T-helper 22 cell (primary cell): ENCODE results near the gene CAV1.

ENCODE experiments used
- DNase-seq: peaks from one replicate; pipeline ENCODE4 v3.0.0-alpha.2; 2020; ENCODE audit warnings: low read depth

CAV1 gene

GRCh38 chr7:116530107-116530820 is 5.4 kb downstream of the CAV1 start:
- no peak for DNase-seq

DNA sequence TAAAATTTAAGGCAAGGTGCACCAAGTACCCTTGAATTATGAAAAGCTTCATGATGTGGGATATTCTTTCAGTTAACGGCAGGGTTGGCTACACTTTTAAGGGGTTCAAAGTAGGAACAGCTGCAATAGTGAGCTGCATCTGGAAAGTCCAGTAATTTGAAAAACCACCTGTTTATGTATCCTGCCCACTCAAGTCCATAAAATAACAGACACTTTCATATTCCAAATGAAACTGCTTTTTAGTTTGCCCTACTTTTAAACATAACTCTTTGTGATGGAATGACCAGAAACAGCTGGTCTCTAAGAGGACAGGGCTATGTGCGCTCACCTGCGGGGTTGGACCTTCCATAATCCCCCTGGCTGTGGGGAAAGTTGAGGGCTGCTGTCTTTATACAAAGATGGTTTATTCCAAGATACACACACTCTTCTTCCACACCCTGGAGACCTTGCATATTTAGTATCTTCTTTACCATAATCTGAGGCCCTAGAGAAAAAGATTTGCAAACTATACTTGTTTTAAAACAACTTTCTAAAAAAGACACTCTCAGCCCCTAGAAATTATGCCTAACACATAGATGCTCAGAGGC is 7.4 kb downstream of the CAV1 start:
- DNase-seq = no peak

DNA sequence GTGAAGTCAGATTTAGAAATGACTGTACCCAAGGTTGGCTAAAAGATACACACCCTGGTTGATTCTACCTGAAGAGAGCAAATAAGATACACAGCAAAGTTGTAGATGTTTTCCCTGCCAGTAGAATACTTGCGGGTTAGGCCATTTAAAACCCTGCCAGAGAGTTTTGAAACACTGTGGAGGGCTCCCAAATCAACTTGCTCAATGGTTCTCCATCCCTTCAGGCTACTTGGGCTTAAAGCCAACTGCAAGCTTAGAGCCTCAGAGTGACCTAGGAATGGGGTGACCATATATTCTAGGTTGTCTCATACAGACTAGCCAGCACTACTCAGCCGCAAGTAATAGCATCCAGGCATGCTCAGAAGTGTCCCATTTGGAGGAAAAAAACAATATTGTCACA is 10.0 kb downstream of the CAV1 start:
- DNase-seq = no peak

GRCh38 chr7:116535416-116535815 is 10.6 kb downstream of the CAV1 start:
- DNase-seq = no peak

DNA sequence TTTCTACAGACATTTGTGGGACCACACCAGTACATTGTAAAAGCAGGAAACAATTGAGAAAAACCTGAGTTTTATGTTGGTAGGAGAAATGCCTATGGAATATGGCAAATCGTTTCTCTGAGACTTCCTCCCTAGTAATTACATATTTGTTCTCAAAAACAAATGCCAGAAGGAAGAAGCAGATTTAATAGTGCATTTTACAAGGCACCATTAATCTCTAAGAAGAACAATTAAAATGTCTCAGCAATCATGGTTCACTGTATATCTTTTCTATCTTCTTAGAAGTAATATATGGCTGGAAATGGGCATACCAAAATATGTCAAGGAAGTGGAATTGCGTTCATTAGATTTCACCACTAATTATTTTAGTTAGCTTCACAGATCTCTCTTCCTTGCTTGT is 13.3 kb downstream of the CAV1 start:
- DNase-seq = no peak

DNA sequence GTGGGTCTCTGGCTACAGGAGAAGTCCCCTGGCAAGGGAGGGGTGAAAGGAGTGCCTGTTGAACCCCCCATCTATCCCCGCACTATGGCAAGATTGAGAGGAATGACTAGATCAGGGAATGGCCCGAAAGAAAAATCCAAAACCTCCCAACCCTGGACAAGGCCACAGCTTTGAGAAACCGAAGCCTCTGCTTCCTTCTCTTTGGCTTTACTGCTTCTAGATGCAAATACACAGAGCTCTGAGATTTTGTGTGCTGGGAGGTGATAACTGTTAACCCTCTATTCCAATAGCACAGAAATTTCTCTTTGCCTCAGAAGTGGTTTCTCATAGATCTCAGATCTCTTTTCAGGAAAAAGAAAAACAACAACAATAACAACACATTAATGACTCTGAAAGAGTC is 15.0 kb downstream of the CAV1 start:
- DNase-seq = no peak

DNA sequence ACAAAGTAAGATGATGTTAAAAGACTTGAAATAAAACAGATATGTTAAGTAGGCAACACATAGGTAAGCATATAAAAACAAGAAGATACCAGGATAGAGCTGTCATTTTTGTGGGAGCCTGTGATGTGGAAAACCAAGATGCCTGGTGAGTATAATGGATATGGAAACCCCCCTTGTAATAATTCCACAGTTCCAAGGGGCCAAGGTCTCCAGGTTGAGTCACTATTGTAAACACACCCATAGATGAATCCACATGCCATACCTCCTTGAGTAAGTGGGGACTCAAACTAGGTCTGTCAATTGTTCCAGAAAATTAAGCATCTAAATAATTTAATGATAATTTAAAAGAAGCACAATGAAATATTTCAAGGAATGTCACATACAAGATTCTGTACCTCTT is 15.9 kb downstream of the CAV1 start:
- no peak for DNase-seq

GRCh38 chr7:116541951-116542350 is 17.1 kb downstream of the CAV1 start:
- DNase-seq = no peak

- DNase-seq = no peak
These were observed 17.8 kb downstream of the CAV1 start for GRCh38 chr7:116542618-116543017.

- DNase-seq = no peak
These were observed 18.8 kb downstream of the CAV1 start for GRCh38 chr7:116543664-116544063.

DNA sequence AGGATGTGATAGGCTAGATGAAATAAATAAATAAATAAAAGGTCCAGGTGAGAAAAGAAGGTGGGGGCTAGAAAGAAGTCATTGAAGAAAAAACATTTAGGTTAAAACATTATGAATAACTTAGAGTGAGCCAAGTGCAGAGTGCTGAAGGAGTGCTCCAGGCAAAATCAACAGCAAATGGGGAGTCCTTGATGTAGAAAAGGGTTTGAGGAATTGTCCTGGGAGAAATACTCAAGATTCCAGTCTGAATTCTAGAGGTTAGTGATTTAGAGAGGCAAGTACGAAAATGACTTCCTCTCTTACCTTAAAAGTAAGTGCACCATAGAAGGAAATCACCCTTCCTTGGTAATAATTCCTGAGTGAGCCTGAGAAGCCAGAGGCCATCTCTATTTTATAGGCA is 19.7 kb downstream of the CAV1 start:
- DNase-seq = no peak

DNA sequence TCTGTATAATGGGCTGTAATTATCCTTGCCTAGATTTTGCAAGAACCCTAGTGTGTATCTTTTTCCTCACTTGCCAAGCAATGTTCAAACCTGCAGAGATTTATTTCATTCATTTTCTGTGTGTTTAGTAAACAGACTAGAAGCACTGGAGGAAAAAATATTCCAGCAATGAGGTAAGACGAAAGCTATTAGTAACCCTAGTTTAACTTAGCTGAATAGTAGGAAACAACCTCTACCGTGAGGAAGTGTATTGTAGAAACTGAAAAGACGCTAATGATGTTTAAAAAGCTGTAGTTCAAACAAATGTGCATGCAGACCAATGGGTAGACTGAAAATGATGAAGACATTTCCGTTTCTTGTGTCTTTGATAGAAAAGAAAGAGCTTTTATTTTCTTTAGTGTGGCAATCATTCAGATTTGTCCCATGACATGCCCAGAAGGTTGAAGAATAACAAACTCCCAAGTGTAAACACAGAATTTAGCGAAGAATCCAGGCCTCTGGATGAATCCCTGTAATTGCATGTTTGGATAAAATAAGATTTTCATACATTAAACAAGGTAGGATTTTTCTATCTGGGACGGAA is 20.7 kb downstream of the CAV1 start:
- no peak for DNase-seq

DNA sequence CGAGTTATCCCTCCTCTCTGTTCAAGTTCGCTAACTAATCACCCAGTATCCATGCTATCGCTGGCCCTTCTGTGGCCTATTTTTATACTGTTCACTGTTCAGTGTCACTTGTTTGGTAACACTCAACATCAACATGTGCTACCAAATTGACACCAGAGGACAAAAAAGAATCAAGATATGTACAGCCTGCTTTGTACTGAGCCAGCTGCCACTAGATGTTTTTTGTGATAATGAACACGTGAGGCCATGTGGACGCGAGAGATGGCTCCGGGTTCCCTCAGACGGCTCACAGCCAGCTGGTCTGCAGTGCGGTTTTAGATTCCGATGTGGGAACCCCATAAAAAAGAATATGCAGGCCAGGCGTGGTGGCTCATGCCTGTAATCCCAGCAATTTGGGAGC is 21.2 kb downstream of the CAV1 start:
- no peak for DNase-seq

- no peak for DNase-seq
These were observed 22.1 kb downstream of the CAV1 start for GRCh38 chr7:116546916-116547315.

GRCh38 chr7:116547347-116547746 is 22.5 kb downstream of the CAV1 start:
- DNase-seq = no peak

DNA sequence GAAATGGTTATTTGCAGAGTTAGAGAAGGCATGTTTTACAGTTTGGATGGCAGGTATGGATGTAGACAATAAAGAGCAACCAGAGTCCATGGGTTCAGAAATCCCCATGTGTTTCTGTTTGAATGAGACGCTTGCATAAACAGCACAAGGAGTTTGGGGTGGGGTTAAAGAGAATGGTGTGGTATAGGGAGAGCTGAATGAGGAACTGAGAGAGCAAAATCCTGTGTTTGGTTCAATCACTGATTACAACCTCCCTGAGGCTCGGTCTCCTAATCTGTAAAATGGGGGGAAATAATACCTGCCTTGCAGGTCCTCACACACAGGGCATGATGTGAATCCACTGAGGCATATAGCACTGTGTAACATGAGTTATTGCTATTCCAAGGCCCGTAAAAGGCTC is 23.7 kb downstream of the CAV1 start:
- DNase-seq = no peak

GRCh38 chr7:116549370-116549769 is 24.5 kb downstream of the CAV1 start:
- DNase-seq = no peak

GRCh38 chr7:116551692-116552091 is 26.9 kb downstream of the CAV1 start:
- DNase-seq = no peak

GRCh38 chr7:116552602-116553001 is 27.8 kb downstream of the CAV1 start:
- DNase-seq = no peak

DNA sequence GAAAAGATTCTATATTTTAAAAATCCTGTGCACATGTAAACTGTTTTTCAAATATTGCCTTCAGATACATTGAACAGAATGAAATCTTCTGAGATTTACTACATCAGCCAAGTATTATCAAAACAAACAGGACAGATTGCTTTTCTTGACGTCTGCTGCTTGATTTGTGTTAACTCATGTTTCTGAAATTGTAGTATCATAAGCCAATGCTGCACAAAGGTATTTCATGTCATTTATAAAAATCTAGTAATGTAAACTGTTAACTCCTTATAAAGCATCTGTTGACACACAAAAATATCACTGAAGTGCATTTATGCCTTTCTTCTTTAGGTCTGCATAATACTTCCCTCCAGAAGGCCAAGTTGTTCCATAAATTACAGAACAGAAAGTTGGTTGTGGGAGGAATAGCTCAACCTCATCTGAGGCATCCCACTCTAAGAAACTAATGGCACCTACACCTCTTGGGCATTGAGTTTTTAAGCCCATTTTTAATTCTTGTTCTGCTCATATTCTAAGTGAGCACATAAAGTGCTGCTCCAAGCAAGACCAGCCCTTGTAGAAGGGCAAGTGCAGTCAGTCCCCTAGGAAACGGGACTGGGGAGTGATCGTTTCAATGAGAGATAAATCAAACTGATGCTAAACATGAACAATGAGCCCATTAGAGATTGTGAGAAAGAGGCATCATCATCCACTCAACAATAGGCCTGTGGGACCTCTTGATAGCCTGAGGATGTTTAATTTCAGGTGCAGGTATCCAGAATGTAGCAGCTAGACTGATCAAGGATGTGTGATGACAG is 28.5 kb downstream of the CAV1 start:
- no peak for DNase-seq

DNA sequence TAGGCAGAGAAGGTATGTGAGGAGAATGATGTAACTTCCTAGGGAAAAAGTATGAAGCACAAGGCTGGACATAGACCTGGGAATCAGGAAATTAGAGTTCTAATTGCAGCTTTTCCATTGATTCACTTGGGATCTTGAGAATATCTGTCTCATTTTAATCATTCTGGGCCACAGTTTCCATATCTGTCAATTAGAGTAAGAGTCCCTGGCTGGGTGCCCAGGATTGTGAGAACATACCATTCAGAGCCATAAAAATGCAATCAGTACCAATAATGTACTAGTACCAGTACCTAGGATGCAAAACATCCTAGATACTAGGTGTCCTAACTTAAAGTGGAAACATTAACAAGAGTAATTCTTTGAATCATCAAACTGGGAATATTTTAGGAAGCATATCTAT is 29.6 kb downstream of the CAV1 start:
- no peak for DNase-seq

- no peak for DNase-seq
These were observed 30.1 kb downstream of the CAV1 start for GRCh38 chr7:116554911-116555310.

DNA sequence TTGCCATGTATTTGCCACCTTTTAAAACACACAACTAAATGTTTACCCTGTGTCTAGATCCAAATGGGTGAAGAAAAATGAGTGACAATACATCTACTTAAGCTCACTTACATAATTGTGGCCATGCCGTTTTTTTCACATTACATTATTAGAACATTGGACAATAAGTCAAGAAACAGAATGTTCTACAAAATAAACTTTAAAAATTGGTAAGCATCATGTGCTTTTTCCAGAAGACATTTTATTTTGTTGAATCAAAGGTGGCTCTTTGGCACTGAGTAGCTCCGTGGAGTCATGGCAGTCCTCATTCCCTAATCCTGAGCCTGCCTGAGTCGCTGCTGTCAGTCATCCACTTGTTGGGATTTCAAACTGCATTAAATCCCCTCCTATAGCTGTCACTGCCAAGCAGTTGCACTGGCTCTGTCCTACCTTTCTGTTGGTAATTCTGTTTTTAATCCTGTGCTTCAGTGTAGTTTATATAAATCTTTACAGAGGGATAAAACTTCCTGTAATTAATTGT is 32.3 kb downstream of the CAV1 start:
- DNase-seq = no peak
